ENCODE data around the gene KDELR1.
A peak's percentile ranks its signal among the peaks of the same experiment; 100 is the strongest.

KDELR1 gene

DNA sequence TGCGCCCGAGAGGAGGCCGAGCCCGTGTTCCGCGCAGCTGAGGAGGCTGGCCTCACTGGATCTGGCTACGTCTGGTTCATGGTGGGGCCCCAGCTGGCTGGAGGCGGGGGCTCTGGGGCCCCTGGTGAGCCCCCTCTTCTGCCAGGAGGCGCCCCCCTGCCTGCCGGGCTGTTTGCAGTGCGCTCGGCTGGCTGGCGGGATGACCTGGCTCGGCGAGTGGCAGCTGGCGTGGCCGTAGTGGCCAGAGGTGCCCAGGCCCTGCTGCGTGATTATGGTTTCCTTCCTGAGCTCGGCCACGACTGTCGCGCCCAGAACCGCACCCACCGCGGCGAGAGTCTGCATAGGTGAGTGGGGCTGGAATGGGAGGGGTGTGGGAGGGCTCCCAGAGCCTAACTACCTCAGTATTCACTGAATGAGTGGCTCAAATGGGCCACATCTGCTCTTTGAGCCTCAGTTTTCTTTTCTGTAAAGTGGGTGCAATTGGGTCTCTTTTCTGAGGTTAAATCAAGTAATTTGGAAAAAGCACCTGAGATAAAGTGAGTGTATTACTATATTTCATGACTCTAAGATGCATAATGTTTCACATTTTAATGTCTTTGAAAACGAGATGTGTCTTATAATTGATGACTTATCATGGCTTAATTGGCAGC lies 13.8 kb upstream of the KDELR1 start:
- no peak overlapping the region for H3K27ac ChIP-seq
- TF ChIP-seq ZFX (IDR thresholded peaks at IDR 0.05) (no peak), CTCF (conservative IDR thresholded peaks at IDR 0.05) (no peak)

GRCh38 chr19:48403606-48404005 lies 12.3 kb upstream of the KDELR1 start:
- H3K27ac ChIP-seq, result no peak overlapping the region
- TF ChIP-seq ZFX (IDR thresholded peaks at IDR 0.05) (no peak), CTCF (conservative IDR thresholded peaks at IDR 0.05) (no peak)

DNA sequence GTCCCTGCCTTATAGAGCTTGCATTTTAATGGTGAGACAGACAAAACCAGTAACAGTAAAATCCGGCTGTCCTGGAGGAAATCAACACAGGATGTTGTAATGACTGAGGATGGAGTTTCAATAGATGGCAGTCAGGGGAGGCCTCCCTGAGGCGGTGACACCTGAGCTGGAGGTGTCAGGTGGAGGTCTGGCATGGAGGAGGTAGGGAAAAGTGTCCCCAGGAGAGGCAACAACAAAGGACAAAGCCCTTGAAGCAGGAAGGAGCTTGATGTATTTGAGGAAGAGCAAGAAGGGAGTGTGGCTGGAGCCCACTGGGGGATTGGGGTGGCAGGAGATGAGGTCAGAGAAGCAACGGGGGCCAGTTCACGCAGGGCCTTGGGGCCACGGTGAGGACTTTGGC lies 9.9 kb upstream of the KDELR1 start:
- no peak overlapping the region for H3K27ac ChIP-seq

GRCh38 chr19:48400018-48400742 lies 8.8 kb upstream of the KDELR1 start:
- TF ChIP-seq ZFX (IDR thresholded peaks at IDR 0.05) (no peak), CTCF (conservative IDR thresholded peaks at IDR 0.05) (no peak)
- H3K27ac ChIP-seq, result no peak overlapping the region

More for the DNA sequence above, 9.9 kb upstream of the KDELR1 start:
- no peak for TF ChIP-seq ZFX (IDR thresholded peaks at IDR 0.05)
- TF ChIP-seq CTCF (conservative IDR thresholded peaks at IDR 0.05), result no peak

- H3K27ac ChIP-seq, result peak overlapping the region; percentile 63
- TF ChIP-seq ZFX (IDR thresholded peaks at IDR 0.05) (peak; percentile 70), CTCF (conservative IDR thresholded peaks at IDR 0.05) (no peak)
These were observed 7.3 kb upstream of the KDELR1 start for GRCh38 chr19:48398375-48399235.

DNA sequence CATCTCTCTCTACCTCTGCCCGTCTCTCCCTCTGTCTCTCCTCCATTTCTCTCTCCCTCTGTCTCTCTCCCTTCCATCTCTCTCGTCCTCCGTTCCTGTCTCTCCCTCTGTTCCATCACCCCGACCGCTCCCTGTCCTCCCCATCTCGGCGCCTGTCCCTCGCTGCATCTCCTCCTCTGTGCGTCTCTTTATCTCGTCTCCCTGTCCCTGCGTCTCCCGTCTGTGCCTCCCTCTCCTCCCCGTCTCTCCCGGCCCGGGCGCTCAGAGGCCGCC lies 6.7 kb upstream of the KDELR1 start:
- TF ChIP-seq CTCF (conservative IDR thresholded peaks at IDR 0.05), result no peak
- no peak for TF ChIP-seq ZFX (IDR thresholded peaks at IDR 0.05)
- H3K27ac ChIP-seq, result peak overlapping the region; percentile 63

Measured in C4-2B (cell line).